Mucosa of rectum (tissue), 2 donors: Measurements from ENCODE around the gene PHC2.

Experiments used
- H3K27ac ChIP-seq, 2 donors: one replicate each; pipeline ENCODE4 v1.7.0; 2013; ENCODE audit warnings: inconsistent platforms in 2 of 2, low read depth in 2 of 2, low read length in 2 of 2
- H3K27me3 ChIP-seq, 2 donors: one replicate each; pipeline ENCODE4 v1.7.0; 2013; ENCODE audit warnings: low read length in 2 of 2; ENCODE audit not compliant: control insufficient read depth in 2 of 2, insufficient read depth in 2 of 2
- H3K36me3 ChIP-seq, 2 donors: one replicate each; pipeline ENCODE4 v1.7.0; 2013; ENCODE audit warnings: low read length in 2 of 2; ENCODE audit not compliant: control insufficient read depth in 2 of 2, insufficient read depth in 2 of 2
- H3K4me1 ChIP-seq, 2 donors: one replicate each; pipeline ENCODE4 v1.7.0; 2013; ENCODE audit warnings: low read length in 2 of 2, mild to moderate bottlenecking in 1 of 2; ENCODE audit not compliant: control insufficient read depth in 2 of 2, insufficient read depth in 2 of 2
- H3K4me3 ChIP-seq, 2 donors: one replicate each; pipeline ENCODE4 v1.7.0; 2013; ENCODE audit warnings: low read length in 2 of 2
- H3K9ac ChIP-seq, 2 donors: one replicate each; pipeline ENCODE4 v1.7.0; 2013; ENCODE audit warnings: low read length in 2 of 2, low read depth in 1 of 2, mild to moderate bottlenecking in 1 of 2
- H3K9me3 ChIP-seq, 2 donors: one replicate each; pipeline ENCODE4 v1.7.0; 2013; ENCODE audit warnings: low read length in 2 of 2; ENCODE audit not compliant: control insufficient read depth in 2 of 2
- donor health status: healthy.
- donor health status: Normal muscosa, but diverticular disease.

PHC2 gene

GRCh38 chr1:33353531-33353930 lies 77.4 kb downstream of the PHC2 start:
- Histone ChIP-seq H3K27me3 (no peaks in the 10 kb centered on the region), H3K36me3 (no peaks in the 10 kb centered on the region), H3K4me1 (peaks cover 4 to 6% of the 10 kb centered on the region in 2 donors), H3K27ac (no peak overlapping the region), H3K9me3 (no peaks in the 10 kb centered on the region), H3K4me3 (no peak overlapping the region), H3K9ac (no peak overlapping the region)

- Histone ChIP-seq H3K36me3 (no peaks in the 10 kb centered on the region), H3K9me3 (no peaks in the 10 kb centered on the region), H3K4me1 (peaks cover 25 to 28% of the 10 kb centered on the region in 2 donors), H3K27me3 (no peaks in the 10 kb centered on the region), H3K9ac (no peak overlapping the region), H3K4me3 (no peak overlapping the region), H3K27ac (no peak overlapping the region)
Observed at GRCh38 chr1:33351281-33351660, 79.6 kb downstream of the PHC2 start.

- Histone ChIP-seq H3K9me3 (no peaks in the 10 kb centered on the region), H3K4me3 (peak overlapping the region; percentile 78 to 90), H3K4me1 (peaks cover 26 to 32% of the 10 kb centered on the region in 2 donors), H3K9ac (peak overlapping the region; percentile 68 to 85), H3K36me3 (no peaks in the 10 kb centered on the region), H3K27me3 (no peaks in the 10 kb centered on the region), H3K27ac (peak overlapping the region; percentile 79 to 92)
Observed at GRCh38 chr1:33350611-33351280, 80.1 kb downstream of the PHC2 start.

- H3K4me3 ChIP-seq: peak overlapping the region; percentile 80 to 90
- H3K27ac ChIP-seq: peak overlapping the region; percentile 92 to 94
- H3K4me1 ChIP-seq: peaks cover 26 to 32% of the 10 kb centered on the region in 2 donors
- H3K36me3 ChIP-seq: no peaks in the 10 kb centered on the region
- H3K9ac ChIP-seq: peak overlapping the region; percentile 85 to 87
- no peaks in the 10 kb centered on the region for H3K9me3 ChIP-seq
- H3K27me3 ChIP-seq: no peaks in the 10 kb centered on the region
Observed at GRCh38 chr1:33349778-33350610, 80.9 kb downstream of the PHC2 start.

- peak overlapping the region; percentile 87 to 94 for H3K27ac ChIP-seq
- peak overlapping the region; percentile 78 to 80 for H3K4me3 ChIP-seq
- no peaks in the 10 kb centered on the region for H3K36me3 ChIP-seq
- H3K9ac ChIP-seq: peak overlapping the region; percentile 82 to 87
- peaks cover 26 to 32% of the 10 kb centered on the region in 2 donors for H3K4me1 ChIP-seq
- H3K9me3 ChIP-seq: no peaks in the 10 kb centered on the region
- no peaks in the 10 kb centered on the region for H3K27me3 ChIP-seq
Observed at GRCh38 chr1:33349081-33349759, 81.7 kb downstream of the PHC2 start.

GRCh38 chr1:33348676-33349080 lies 82.2 kb downstream of the PHC2 start:
- peak overlapping the region; percentile 82 to 87 for H3K9ac ChIP-seq
- H3K4me1 ChIP-seq: peaks cover 26 to 32% of the 10 kb centered on the region in 2 donors
- peak overlapping the region; percentile 78 to 80 for H3K4me3 ChIP-seq

GRCh38 chr1:33348194-33348593 lies 82.7 kb downstream of the PHC2 start:
- Histone ChIP-seq H3K9ac (peak overlapping the region; percentile 82 to 87), H3K27ac (peak overlapping the region; percentile 87 to 94), H3K36me3 (no peaks in the 10 kb centered on the region), H3K4me3 (peak overlapping the region; percentile 78 to 80), H3K9me3 (no peaks in the 10 kb centered on the region), H3K27me3 (no peaks in the 10 kb centered on the region), H3K4me1 (peaks cover 26 to 32% of the 10 kb centered on the region in 2 donors)

More at GRCh38 chr1:33348676-33349080, 82.2 kb downstream of the PHC2 start:
- Histone ChIP-seq H3K36me3 (no peaks in the 10 kb centered on the region), H3K27me3 (no peaks in the 10 kb centered on the region), H3K27ac (peak overlapping the region; percentile 87 to 94), H3K9me3 (no peaks in the 10 kb centered on the region)

GRCh38 chr1:33347650-33347992 lies 83.3 kb downstream of the PHC2 start:
- Histone ChIP-seq H3K4me3 (peak overlapping the region; percentile 78 to 80), H3K36me3 (no peaks in the 10 kb centered on the region), H3K27ac (peak overlapping the region; percentile 87 to 94), H3K9ac (peak overlapping the region; percentile 58 to 87), H3K4me1 (peaks cover 31 to 37% of the 10 kb centered on the region in 2 donors), H3K27me3 (no peaks in the 10 kb centered on the region), H3K9me3 (no peaks in the 10 kb centered on the region)

GRCh38 chr1:33346927-33347649 lies 83.8 kb downstream of the PHC2 start:
- peak overlapping the region; percentile 87 to 94 for H3K27ac ChIP-seq
- H3K9me3 ChIP-seq: no peaks in the 10 kb centered on the region
- no peaks in the 10 kb centered on the region for H3K27me3 ChIP-seq
- peaks cover 37 to 43% of the 10 kb centered on the region in 2 donors for H3K4me1 ChIP-seq
- H3K36me3 ChIP-seq: no peaks in the 10 kb centered on the region
- H3K4me3 ChIP-seq: peak overlapping the region; percentile 78 to 80
- H3K9ac ChIP-seq: peak overlapping the region; percentile 58 to 87
